GM10847 (cell line): ENCODE data around the gene CFAP57.

ENCODE experiments used
- POLR2A ChIP-seq: IDR thresholded peaks from 2 replicates; pipeline ENCODE4 v1.6.1; 2011; ENCODE audit not compliant: insufficient read length; ENCODE audit errors: extremely low read depth

Gene CFAP57

DNA sequence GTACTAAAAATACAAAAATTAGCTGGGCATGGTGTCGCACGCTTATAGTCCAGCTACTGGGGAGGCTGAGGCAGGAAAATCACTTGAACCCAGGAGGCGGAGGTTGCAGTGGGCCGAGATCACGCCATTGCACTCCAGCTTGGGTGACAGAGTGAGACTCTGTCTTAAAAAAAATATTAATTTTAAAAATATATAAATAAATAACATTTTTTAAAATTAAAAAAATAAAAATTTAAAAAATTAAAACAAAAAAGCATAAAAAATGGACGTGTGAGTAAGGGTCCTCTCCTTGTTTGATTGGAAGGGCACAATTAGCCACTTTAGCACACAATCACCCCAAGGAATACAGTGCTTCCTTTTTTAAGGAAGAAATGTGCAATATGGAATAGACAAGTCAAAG lies 18.7 kb upstream of the CFAP57 start:
- TF ChIP-seq POLR2A, result no peak

DNA sequence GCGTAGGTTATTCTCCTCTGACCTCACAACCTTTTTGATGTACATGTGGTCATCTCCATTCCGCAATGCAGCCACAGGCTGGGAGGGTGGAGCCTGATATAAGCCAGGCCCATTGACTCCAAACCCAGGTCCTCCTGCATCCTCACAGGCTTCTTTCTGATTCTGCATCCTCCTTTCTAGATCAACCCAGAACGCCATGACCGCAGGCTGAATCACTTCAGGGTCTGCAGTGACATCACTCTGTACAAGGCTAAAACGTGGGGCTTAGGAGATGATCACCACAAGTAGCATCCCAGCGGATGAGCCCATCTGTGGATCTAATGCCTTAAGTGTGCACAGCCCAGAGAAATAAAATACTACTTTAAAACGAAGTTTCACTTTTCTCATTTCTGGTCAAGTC lies 16.1 kb upstream of the CFAP57 start:
- TF ChIP-seq POLR2A, result no peak

DNA sequence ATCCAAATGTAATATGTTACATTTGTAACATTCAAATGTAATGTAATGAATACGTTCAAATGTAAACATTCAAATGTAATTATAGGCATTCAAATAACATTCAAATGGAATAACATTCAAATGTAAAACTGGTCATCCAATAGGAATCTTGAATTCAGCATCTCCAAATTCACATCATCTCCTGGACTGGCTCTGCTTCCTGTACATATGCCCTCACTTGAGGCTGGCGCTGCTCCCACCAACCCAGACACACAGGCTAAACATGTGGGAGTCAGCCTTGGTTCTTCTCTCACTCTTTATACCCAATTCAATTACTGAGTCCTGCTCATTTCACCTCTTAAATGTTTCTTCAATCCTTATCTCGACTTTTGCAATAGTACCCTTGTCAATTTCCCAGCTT lies 7.0 kb upstream of the CFAP57 start:
- no peak for TF ChIP-seq POLR2A

DNA sequence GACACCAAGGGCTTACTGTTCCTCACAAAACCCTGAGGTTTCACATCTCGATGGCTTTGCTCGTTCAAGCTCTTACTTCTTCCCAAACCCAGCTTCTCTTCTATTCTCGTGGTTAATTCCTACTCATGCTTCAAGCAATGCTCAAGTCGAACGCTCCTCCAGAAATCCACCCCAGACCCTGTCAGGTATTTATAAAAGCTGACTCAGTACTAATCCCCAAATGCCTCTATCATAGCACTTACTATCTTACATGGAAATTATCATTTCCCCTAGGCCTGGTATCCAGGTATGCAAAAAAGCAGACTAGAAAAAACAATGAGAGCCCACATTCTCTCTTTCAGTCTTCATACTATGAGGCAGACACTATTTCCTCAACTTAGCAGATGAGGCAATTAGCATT lies 6.4 kb upstream of the CFAP57 start:
- no peak for TF ChIP-seq POLR2A

DNA sequence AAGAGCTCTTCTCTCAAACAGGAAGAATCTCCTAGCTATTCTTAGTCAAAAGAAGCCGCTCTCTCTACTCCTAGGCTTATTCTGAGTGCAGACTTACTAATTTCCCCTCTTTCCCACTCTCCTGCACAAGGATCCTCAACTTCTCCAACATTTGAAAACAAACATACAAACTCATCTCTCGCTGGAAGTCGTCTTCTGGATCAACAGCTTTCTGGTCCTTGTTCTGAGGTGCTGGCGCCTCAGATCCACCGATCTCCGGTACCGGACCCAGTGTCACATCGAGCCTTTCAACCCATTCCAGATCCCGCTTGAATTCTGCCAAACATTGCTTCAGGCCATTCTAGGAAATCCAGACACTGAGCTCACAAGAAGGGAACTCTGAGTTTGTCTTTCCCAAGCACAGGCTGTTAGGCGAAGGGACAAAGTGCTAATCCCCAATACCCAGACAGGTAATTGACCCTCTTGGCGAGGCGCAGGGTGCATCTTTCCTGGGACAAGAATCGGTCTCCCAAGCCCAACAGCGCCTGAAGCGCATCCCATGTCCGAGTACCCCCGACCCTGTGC lies 736 bp upstream of the CFAP57 start:
- no peak for TF ChIP-seq POLR2A

DNA sequence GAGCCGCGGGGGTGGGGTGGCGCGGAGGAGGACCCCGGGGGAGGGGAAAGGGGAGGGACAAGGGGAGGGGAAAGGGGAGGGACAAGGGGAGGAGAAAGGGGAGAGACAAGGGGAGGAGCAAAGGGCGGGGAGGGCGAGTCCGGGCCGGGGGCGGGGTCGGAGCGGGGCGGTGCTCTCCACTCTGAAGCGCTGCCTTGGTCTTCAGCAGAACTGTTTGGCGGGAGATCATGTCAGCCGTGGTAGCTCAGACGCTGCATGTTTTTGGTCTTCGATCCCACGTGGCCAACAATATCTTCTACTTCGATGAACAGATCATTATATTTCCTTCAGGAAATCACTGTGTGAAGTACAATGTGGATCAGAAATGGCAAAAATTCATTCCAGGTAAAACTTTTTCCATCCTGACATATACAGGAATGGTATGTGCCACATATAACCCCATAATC lies 420 bp downstream of the CFAP57 start:
- TF ChIP-seq POLR2A, result no peak

DNA sequence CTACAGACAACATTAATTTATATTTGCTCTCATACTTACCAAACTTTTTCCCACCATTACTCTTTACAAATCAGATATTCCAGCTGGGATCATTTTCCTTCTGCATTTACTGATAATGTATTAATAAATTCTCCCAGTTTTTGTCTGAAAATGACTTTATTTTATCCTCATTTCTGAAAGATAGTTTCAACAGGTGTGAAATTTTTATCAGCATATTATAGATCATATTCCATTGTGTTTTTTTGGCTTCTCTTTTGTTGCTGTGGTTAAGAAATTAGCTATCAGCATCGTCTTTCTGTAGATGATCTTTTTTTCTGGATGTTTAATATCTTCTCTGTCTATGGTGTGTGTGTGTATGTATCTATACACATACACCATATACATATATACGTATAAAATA lies 2.7 kb downstream of the CFAP57 start:
- TF ChIP-seq POLR2A, result no peak

DNA sequence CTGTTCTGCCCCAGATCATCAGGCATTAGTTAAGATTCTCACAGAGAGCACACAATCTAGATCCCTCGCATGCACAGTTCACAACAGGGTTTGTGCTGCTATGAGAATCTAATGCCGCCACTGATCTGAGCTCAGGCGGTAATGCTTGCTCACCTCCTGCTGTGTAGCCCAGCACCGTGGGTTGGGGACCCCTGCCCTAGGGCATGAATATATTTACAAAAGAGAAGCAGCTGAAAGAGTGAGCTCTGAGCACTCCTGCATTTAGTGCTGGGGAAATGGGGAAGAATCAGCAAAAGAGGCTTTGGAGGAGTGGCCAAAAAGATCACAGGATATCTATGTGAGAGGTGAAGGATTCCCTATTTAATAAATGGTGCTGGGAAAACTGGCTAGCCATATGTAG lies 5.6 kb downstream of the CFAP57 start:
- TF ChIP-seq POLR2A, result no peak

DNA sequence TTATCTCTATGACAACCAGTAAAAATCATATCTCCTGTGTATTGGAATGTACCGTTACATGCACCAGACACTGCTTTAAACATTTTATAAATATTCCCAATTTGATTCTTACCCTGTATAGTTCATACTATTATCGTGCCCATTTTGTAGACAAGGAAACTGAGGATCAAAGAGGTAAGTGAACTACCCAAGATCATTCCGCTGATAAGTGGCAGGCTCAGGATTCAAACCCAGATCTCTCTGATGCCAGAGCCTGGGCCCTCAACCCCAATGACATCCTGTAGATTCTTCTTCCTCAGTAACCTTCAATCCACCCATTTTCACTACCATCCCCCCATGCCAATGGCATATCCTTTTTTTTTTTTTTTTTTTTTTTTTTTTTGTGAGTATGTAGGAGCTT lies 12.3 kb downstream of the CFAP57 start:
- TF ChIP-seq POLR2A, result no peak

DNA sequence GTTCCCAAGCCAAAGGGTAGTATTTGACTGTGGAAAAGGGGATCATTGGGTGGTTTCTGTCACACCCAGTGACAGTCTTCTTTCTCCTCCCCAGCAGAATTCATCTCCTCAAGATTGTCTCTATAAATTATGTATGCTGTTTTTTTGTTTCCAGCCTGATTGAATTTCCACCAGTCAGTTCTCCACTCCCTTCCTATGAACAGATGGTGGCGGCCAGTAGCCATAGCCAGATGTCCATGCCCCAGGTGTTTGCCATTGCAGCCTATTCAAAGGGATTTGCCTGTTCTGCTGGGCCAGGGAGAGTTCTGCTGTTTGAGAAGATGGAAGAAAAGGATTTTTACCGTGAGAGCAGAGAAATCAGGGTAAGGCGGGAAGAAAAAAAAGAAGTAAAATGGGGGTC lies 12.9 kb downstream of the CFAP57 start:
- TF ChIP-seq POLR2A, result no peak

DNA sequence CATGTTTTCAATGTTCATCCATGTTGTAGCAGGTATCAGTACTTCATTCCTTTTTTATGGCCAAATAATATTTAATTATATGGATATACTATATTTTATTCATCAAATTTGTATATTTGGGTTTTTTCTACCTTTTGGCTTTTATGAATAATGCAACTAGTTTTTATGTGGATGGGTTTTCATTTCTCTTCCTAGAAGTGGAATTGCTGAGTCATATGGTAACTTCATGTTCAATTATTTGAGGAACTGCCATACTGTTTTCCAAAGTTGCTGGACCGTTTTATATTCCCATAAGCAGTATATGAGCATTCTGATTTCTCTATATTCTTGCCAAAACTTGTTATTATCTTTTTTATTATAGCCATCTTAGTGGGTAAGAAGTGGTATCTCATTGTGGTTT lies 16.0 kb downstream of the CFAP57 start:
- TF ChIP-seq POLR2A, result no peak

DNA sequence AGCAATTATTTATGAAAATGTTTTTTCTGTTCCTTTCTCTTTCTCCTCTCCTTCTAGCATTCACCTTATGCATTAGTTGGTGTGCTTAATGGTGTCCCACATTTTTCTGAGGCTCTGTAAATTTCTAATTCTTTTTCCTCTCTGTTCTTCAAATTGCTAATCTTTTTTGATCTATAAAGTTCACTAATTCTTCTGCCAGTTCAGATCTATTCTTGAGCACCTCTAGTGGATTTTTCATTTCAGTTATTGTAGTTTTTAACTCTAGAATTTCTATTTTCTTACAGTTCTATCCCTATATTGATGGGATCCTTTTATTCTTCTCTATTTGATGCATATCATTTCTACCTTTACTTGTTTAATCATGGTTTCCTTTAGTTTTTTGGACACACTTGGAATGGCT lies 22.4 kb downstream of the CFAP57 start:
- no peak for TF ChIP-seq POLR2A

DNA sequence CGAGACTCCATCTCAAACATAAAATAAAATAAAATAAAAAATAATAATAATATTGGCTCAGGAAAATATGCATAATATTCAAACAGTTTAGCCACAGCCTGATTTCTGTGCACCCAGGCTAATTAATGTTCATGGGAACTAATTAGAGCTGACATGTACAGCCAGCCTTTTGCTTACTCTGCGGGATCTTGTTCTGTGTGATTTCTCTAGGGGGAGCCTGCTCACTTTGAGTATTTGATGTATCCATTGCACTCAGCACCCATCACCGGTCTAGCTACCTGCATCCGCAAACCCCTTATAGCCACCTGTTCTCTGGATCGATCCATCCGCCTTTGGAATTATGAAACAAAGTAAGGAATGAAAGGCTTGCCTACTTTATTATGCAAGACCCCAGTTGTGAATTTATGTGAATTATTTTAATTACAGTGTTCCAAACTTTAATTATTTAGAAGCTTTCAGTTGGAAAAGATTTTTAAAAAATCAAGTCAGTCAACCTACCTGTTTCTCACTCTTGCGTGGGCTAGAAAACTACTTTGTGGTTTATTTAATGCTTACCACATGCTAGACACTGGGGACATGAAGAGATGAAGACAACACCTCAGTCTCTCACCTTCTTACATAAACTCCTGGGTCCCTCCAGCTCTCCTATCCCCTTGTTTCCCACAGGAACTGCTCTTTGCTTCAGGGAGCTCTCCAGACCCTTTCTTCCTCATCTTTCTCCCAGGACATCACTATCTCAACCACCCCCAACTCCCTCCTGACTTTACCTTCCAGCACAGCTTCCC lies 25.4 kb downstream of the CFAP57 start:
- no peak for TF ChIP-seq POLR2A

DNA sequence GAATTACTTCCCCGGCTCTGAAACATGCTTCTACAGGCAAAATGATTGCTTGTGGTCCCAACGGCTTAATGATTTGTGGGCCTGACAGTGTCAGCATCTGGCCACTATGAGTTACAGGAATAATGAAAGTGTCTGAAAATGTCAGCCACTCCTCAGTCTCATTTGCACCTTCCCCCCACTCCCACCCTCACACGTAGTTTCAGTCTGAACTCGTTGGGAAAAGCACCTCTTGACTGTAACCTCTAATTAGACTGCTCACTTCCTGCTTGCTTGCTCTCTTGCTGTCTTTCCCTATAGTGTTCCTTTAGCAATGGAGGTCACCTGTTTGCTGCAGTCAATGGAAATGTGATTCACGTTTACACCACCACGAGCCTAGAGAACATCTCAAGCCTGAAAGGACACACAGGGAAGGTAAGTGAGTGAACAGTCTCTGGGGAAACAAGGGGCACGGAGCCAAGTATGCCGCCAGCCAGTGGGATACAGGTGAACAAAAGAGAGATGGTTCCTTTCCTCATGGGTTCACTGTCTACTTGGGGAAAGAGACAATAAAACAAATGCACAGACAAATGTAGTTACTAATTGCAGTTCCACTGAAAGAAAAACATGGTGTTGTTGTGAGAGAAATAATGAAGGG lies 27.1 kb downstream of the CFAP57 start:
- TF ChIP-seq POLR2A, result no peak

DNA sequence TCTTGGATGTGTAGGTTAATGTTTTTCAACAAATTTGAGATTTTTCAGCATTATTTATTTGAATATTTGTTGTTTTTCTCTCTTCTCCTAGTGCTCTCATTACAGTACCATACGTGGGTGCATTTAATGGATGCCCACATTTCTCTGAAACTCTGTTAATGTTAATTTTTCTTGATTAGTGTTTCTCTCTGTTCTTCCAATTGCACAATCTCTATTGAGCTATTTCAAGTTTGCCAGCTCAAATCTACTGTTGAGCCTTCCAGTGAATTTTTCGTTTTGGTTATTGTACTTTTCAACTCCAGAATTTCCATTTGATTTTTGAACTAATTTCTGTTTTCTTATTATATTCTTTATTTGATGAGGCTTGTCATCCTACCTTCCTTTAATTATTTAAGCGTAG lies 31.7 kb downstream of the CFAP57 start:
- no peak for TF ChIP-seq POLR2A

DNA sequence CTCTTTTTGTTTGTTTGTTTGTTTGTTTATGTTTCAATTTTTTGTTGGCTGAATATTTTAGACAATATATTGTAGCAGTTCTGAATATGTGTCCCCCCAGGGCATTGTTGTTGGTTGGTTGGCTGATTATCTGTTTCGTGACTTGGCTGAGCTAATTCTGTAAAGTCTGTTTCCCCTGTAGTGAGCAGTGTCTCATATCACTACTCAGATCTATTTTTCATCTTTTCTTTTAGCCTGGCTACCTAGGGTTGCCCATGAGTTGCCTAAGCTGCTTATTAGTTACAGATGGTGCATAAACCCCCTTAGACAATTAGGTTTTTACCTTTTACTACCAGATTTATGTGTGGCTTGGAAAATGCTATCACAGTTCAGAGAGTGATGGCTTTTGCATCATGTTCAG lies 32.3 kb downstream of the CFAP57 start:
- no peak for TF ChIP-seq POLR2A

DNA sequence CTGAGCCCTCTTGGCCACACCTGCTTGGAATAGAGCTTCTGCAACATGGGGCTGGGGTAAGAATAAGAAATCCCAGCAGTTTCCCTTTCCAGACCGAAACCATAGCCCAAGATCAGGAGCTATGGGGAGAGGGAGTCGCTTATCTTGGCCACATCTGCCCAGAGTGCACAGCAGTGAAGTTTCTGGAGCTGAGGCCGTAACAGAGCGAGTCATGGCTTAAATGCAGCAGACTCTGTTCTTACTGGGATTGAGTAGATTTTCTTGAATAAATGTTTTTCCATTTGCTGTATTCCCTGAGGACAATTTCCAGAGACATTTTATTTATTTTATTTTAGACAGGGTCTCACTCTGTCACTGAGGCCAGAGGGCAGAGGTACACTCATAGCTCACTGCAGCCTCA lies 33.5 kb downstream of the CFAP57 start:
- TF ChIP-seq POLR2A, result no peak

DNA sequence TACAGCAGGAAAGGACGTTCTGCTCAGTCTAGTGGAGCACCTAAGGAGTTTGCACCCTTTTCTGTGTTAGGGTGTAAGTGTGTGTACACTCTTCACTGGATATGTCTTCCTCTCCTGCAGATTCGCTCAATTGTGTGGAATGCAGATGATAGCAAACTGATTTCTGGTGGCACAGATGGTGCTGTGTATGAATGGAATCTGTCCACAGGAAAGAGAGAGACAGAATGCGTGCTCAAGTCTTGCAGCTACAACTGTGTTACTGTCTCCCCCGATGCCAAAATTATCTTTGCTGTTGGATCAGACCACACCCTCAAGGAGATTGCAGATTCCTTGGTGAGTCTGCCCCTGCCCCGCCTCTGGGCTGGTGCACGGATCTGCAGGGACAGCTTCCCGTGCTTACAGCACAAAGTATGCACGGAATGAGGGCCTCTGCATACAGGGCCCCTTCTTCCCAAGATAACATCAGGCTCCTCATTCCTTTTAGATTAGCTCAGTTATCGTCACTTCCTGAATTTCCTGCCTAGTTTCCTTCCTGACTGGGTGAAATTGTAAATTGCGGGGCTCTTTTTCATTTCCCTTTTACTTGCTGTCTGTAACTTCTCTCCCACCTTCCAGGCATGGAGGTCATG lies 34.6 kb downstream of the CFAP57 start:
- no peak for TF ChIP-seq POLR2A
